HG03439 (cell line): Measurements from ENCODE around the gene HSPG2.

Source experiments
- ATAC-seq: cut with Tn5 transposase; IDR thresholded peaks from one replicate; pipeline ENCODE4 v1.9.1; 2021; ENCODE audit warnings: mild to moderate bottlenecking, moderate library complexity; ENCODE audit not compliant: unreplicated experiment

Gene HSPG2

DNA sequence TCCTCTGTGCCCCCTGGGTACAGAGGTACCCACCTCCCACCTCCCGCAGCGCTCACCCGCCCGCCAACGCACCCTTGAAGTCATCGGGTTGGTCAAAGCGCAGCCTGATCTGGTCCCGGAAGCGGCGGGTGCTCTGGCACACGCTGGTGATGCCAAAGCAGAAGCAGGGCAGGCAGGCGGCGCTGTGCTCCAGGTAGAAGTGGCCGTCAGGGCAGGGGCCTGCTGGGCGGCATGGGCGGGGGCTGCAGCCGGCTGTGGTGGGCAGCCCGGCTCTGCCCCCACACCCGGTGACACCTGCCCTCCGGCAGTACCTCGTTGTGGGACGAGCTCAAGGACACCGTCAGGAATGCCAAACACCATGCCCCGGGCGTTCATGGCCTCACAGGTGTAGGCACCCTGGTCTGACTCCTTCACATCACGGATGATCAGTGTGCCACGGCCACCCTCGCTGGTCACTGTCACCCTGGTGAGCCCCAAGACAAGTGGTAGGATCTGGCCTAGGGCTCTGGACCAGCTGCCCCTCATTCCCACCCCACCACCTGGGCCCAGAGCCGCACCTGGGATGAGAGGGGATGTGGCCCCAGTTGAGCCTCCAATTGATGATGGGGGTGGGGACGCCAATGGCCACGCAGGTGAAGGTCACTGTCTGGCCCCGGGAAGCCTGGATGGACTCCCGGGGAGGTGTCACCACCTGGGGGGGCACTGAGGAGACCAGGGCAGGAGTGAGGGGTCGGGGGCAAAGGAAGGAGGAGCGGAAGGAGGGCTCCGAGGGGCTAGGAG lies 52.5 kb downstream of the HSPG2 start:
- no peak for ATAC-seq

GRCh38 chr1:21882721-21883415 lies 54.2 kb downstream of the HSPG2 start:
- no peak for ATAC-seq

DNA sequence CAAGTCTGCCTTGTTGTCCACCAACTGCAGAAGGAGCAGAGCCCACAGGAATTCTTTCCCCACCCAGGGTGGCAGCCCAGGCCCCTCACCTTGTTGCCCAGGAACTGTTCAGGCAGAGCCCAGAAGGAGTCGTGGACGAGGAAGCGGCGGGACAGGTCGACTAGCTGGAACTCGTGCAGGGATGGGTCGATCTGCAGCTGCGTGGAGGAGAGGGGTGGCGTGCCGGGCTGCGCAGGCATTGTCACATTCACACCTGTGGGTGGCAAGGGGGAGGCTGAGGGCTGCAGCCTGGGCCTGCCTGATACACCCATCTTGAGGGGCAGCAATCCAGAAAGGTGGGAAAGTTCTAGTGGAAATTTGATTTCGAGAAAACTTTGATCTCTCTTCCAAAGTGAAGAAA lies 55.9 kb downstream of the HSPG2 start:
- no peak for ATAC-seq

DNA sequence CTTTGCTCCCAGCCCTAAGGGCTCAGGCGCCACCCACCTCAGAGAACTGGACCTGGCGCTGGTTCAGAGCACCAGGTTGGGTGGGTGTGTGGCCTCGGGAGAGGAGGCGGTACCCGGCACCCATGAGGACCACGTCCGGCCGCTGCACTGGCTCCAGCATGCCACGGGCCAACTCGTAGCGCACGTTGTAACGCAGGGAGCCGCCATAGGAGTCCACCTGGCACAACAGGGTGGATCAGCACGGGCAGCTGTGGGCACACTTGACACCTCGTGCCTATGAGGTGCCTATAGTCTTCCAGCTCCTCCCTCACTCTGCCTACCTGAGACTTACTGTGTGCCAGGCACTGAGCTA lies 56.5 kb downstream of the HSPG2 start:
- ATAC-seq = no peak

DNA sequence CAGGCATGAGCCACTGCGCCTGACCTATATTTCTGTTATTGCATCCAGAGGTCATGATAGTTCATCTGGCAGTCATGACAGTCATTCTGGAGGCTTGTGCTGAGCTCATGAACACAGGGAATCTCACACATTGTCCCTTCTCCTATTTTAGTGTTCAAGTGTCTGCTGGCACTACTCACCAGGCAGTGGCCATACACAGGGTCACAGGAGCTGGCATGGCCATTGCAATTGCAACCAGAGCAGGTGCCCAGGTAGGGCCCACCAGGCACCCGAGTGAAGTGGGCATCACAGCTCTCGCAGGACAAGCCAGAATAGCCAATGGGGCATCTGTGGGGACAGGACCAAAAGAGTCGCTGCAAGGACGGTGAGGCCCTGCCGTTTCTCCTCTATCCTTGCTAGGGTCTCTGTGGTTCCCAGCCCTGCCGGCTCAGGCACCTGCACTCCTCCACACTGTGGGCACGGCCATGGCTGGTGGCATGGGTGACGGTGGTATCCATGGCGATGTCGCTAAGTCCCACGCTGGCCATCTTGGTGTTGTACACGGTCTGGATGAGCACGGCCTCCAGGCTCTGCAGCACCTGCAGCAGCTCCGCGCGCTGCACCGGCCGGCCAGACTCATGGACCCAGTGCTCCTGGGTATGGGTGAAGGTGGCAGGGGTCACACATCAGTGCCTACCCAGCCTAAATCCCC lies 57.0 kb downstream of the HSPG2 start:
- ATAC-seq = no peak

DNA sequence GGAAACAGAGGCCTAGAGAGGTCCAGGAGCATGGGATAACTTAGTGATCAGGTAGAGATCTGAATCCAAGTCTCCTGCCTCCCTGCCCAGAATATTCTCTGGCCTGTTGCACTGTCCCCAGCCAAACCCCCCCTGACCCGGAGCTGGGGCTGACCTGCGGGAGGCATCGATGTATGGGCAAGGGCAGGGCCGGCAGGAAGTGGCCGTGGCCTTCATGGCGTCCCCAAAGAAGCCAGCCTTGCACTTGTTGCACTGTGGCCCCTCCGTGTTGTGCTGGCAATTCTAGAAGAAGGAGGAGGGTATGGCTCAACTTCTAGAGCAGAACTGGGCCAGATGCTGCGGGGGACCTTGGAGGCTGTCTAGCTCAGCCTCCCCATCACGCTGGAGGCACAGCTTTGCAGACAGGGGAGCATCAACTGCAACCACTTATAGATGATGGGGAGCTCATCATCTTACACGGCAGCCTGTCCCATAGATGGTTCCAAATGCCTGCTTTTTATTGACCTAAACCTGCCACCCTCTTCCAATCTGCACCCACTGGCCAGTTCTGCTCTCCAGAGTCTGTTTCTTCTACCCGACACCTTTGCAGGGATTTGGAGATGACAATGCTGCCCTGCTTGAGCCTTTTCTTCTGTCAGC lies 58.2 kb downstream of the HSPG2 start:
- ATAC-seq = no peak

DNA sequence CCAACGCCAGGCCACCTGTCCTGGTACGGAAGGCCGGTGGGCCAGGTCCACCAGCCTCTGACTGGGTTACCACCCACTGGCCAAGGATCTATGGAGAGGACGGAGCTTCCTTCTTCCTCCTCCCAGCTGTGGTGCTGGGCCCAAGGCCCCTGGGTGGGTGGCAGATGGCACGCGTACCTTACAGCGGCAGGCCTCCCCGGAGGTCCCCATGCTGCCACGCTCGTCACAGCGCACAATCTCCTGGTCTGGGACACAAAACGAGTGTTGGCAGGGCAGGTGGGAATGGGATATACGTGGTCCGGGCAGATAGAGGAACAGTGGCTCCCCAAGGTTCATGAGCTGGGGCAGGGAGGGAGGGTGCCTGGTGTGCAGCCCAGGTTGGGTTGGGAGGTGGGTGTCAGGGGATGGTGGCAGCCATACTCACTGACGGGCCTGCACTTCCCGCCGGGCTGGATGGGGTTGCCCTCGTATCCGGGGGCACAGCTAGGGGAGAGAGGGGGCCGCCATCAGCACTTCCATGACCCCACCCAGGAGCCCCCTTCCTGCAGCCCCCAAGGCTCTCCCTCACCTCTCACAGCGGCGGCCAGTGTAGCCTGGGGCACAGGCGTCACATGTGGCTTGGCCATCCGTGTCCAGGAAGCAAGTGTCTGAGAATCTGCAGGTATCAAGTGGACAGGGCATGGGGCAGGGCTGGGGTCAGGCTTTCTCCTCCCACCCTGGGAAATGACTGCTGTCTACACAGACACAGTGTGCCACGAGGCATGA lies 58.9 kb downstream of the HSPG2 start:
- ATAC-seq = no peak

DNA sequence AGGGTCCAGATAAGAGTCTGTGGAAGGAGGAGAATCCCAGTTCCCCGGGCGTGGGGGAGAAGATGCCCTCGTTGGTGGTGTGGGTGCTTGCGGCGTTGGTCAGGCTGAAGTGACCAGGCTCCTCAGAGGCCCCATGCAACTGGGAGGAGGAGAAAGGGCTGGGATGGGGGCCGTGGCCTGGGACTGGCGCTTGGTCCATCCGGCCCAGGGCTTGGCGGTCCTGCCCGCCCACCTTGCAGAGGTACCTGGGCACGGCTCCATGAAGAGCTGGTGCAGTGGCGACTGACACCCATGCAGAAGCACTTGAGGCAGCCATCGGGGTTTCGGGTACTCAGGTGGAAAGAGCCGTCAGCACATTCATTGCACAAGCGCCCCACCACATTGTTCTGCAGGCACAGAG lies 60.8 kb downstream of the HSPG2 start:
- no peak for ATAC-seq

GRCh38 chr1:21875621-21876063 lies 61.5 kb downstream of the HSPG2 start:
- ATAC-seq = no peak

DNA sequence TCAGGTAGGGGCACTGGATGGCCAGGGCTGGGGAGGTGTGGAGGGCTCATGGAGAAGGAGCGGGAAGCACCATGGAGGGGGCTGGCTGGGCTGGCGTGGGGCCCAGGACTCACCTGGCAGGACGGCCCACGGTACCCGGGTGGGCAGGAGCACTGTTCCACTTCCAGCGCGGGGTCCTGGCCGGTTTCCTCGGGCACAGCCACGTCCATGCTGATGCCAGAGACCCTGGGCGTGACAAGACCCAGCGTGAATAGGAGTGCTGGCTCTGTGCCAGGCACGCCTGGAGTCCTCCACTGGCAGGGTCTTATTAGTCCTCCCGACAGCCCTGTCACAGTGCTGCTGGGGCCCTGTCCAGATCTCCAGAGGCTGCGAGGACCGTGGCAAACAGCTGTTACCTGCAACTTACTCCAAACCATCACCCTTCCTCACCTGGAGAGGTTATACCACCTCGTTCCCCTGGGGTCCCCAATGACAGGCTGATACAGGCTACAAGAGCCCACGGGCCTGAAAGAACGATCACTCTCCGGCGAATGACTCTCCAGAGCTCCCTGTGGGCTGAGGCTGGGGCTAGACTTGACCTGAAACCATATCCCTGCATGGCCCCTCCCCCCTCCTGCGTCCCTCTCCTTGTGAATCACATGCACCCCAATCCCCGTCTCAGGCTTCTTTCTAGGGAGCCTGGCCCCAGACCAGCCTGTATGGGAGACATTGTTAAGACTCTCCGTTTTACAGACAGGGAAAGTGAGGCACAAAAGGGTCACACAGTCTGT lies 62.1 kb downstream of the HSPG2 start:
- no peak for ATAC-seq

DNA sequence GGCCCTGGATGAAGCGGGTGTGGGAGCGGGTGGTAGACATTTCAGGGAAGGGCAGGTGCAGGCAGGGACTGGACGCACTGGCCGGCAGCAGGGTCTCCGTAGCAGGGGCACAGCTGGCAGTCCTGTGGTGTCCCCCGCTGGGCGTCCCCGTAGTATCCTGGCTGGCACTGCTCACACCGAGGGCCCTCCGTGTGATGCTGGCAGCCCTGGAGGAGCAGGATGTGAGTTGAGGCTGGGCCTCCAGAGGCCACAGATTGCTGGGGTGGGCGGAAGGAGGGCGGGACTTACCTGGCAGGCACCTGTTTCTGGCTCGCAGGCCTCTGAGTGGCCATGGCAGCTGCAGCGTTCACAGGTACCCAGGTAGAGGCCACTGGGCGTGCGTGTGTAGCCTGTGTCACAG lies 62.8 kb downstream of the HSPG2 start:
- no peak for ATAC-seq

- ATAC-seq = no peak
Observed at GRCh38 chr1:21873761-21874160, 63.3 kb downstream of the HSPG2 start.

GRCh38 chr1:21873174-21873573 lies 63.9 kb downstream of the HSPG2 start:
- no peak for ATAC-seq

DNA sequence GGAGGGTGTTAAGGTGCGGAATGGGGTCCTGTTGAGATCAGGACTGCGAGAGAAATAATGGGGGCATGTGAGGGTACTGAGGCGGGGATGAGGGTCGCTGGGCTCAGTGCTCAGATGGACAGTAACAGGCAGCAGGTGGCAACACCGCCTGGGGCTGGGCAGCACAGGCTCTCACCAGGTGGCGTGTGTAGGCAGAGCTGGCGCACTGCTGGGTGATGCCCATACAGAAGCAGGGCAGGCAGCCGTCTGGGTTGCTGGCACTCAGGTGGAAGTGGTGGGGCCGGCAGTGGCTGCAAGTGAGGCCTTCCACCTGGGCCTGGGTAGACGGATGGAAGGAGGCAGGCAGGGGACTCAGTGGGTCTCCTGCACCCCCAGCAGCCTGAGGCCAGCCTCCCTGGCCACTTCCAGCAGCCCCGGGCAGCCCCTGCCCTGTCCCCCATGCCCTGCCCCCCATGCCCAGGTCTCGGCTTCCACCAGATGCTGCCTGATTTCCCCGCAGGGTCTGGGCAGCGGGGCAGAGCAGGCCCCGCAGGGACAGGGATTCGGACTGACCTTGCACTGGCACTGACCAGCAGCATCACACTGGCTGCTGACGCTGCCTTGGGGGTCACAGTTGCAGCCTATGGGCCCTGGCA lies 64.5 kb downstream of the HSPG2 start:
- ATAC-seq = no peak

DNA sequence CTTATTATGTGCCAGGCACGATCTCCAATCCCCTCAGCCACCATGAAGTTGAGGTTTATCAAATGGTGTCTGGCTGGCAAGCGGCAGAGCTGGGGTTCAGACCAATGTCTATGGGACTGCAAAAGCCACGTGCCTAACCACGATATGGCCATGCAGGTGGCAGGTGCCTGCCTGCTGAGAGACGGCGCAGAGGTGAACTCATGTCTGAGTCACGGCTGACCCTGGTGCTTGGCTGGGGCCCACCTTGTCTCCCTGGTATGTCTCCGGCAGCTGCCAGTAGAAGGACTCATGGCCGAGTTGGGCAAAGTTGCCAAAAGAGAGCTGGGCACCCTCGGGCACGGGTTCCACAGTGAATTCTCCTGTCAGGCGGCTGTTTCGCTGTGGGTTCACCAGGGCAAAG lies 65.2 kb downstream of the HSPG2 start:
- ATAC-seq = no peak

DNA sequence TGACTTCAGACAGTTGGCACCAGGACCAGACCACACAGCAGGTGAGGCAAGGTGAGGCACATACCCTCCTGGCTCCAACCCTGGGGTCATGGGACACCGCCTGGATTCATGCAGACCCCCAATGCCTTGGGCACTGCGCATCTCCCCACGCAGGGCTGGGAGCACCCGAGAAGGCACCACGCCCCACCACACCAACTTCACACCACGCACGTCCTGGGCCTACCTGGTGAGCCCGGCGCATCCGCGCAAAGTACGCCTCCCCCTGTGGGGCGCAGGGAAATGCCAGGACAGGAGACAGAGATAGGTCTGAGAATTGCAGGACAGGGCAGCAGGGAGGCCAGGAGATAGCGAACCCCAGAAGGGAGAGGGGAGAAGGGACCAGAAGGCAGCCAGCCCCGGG lies 66.5 kb downstream of the HSPG2 start:
- ATAC-seq = no peak

- no peak for ATAC-seq
Observed at GRCh38 chr1:21869620-21870121, 67.4 kb downstream of the HSPG2 start.

DNA sequence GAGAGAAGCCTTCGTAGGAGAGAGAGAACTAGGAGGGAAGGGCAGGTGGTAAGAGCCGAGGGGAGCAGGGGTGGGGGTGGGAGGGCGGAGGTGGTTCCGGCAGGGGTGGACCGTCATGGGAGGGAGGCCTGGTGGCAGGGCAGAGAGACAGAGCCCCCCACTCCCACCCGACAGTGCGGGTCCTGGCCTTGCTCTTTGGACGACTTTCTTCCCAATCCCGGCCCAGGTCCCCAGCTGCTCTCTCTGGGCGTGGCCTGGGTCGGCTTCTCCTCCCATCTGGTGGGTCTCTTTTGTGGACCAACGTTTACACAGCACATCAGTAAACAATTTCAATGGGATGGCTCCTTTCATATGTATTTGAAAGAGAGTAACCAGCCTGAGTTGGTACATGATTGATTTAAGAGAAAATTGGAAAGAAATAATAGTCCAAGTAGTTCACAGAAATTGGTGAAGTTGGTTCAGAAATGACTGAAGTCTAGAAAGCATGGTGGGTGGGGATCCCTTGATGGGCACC lies 68.1 kb downstream of the HSPG2 start:
- no peak for ATAC-seq

GRCh38 chr1:21868482-21868881 lies 68.6 kb downstream of the HSPG2 start:
- no peak for ATAC-seq
